HG03097 (cell line): ENCODE measurements around the gene FITM1.
A peak's percentile ranks its signal among the peaks of the same experiment; 100 is the strongest.

Experiments used
- ATAC-seq: cut with Tn5 transposase; IDR thresholded peaks from one replicate; pipeline ENCODE4 v1.9.1; 2021; ENCODE audit not compliant: unreplicated experiment, low FRiP score

FITM1 gene

GRCh38 chr14:24130380-24130716 lies at the start of gene FITM1:
TSS of gene FITM1 (plus strand) at chr14:24130659. CDS start at chr14:24131564, 905 bp downstream.
- no peak for ATAC-seq

GRCh38 chr14:24080888-24081738 lies 49.3 kb upstream of the FITM1 start:
- ATAC-seq = peak; percentile 72

- no peak for ATAC-seq
Measured at GRCh38 chr14:24081739-24082211, 48.7 kb upstream of the FITM1 start.

- no peak for ATAC-seq
Measured at GRCh38 chr14:24082411-24083080, 47.9 kb upstream of the FITM1 start.

GRCh38 chr14:24083462-24083861 lies 47.0 kb upstream of the FITM1 start:
- ATAC-seq = no peak

- ATAC-seq = no peak
Measured at GRCh38 chr14:24084440-24084839, 46.0 kb upstream of the FITM1 start.

- no peak for ATAC-seq
Measured at GRCh38 chr14:24085215-24085614, 45.2 kb upstream of the FITM1 start.

GRCh38 chr14:24086193-24086955 lies 44.1 kb upstream of the FITM1 start:
- no peak for ATAC-seq

- ATAC-seq = no peak
Measured at GRCh38 chr14:24087004-24087403, 43.5 kb upstream of the FITM1 start.

GRCh38 chr14:24088095-24088494 lies 42.4 kb upstream of the FITM1 start:
- ATAC-seq = no peak

- no peak for ATAC-seq
Measured at GRCh38 chr14:24089890-24090289, 40.6 kb upstream of the FITM1 start.

- no peak for ATAC-seq
Measured at GRCh38 chr14:24092110-24092504, 38.4 kb upstream of the FITM1 start.

GRCh38 chr14:24092505-24093206 lies 37.8 kb upstream of the FITM1 start:
- no peak for ATAC-seq

- no peak for ATAC-seq
Measured at GRCh38 chr14:24093207-24093900, 37.1 kb upstream of the FITM1 start.

GRCh38 chr14:24093901-24094840 lies 36.3 kb upstream of the FITM1 start, which contains the start of gene PCK2:
TSS of gene PCK2 (plus strand) at chr14:24094311. CDS start at chr14:24094406, 95 bp downstream.
- peak; percentile 41 for ATAC-seq

- ATAC-seq = no peak
Measured at GRCh38 chr14:24094841-24095270, 35.6 kb upstream of the FITM1 start.

- peak; percentile 53 for ATAC-seq
Measured at GRCh38 chr14:24095271-24096068, 35.0 kb upstream of the FITM1 start.
